ENCODE results near the gene PTCD2. TPM values are rescaled to one million over a fixed set of nuclear protein-coding genes. Genes with fewer than 3 reads are reported as not detected.

PTCD2 gene
- total and polyA plus RNA-seq, 2 of the 8 experiments (the other 6 are each of a cell fraction or from before 2014, with no cell fraction given), result 7.3 to 15.4 TPM

DNA sequence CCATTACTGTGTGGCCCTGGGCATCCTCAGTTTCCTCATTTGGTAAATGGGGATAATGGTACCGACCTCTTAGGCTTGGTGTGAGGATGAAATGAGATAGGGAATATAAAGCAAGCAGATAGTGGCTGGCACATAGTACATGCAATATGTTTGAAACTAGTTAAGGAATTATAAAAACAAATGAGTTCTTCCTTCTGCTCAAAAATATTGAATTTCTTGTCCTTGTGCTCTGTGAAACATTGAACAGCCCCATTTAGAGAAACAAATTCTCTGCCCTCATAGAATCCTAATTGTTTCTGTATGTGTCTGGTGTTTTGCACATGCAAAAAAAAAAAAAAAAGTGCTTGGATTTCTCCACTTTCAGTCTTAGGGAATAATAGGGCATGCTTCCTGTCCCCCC lies 39.7 kb downstream of the PTCD2 start:
- no peak overlapping the region for H4K8ac ChIP-seq (ENCODE audit: extremely low read depth, insufficient read depth, low read length)
- H3K27ac ChIP-seq (ENCODE audit: low read depth, low read length), result no peak overlapping the region
- CTCF ChIA-PET (ENCODE audit: partially characterized antibody), result interaction anchor here (1.1 to 1.2 kb wide), 2 partner anchors 43 to 164 kb away, joined by 3 read pairs; no protein-coding TSS in a partner anchor
- no peak overlapping the region for H2BK15ac ChIP-seq (ENCODE audit: low read length)
- no peak overlapping the region for H4K5ac ChIP-seq (ENCODE audit: insufficient read length, low read depth, low read length)
- no peak overlapping the region for H3K4me2 ChIP-seq (ENCODE audit: insufficient read depth in 1 of 2, low read depth in 2 of 2, low read length in 2 of 2)
- no peak overlapping the region for H2AK5ac ChIP-seq (ENCODE audit: low read depth, low read length)
- no peak overlapping the region for H2BK120ac ChIP-seq (replicated peaks; ENCODE audit: low read depth, low read length)
- no peak overlapping the region for H3K4ac ChIP-seq (replicated peaks; ENCODE audit: insufficient read length, low read depth, low read length)
- WGBS, 2 experiments (ENCODE audit: extremely low coverage in 1 of 2, insufficient coverage in 1 of 2, insufficient read length in 1 of 2, insufficient replicate concordance in 2 of 2, low coverage in 1 of 2, low lambda C conversion rate in 2 of 2, missing lambda C conversion rate in 1 of 2), result 95% methylated on average over 1 of the region's 1 CpG; no CpG with 5 or more reads in 1 of the 2 experiments
- H3K14ac ChIP-seq (ENCODE audit: insufficient read length), result no peak overlapping the region
- H3K79me1 ChIP-seq (ENCODE audit: low read depth, low read length), result no peaks in the 10 kb centered on the region
- no peak overlapping the region for H3K56ac ChIP-seq (replicated peaks; ENCODE audit: insufficient read length, low read depth, low read length)
- no peaks in the 10 kb centered on the region for H3K9me3 ChIP-seq (ENCODE audit: insufficient read depth in 2 of 2, low read depth in 1 of 2, low read length in 1 of 2)
- no peak overlapping the region for H3K4me3 ChIP-seq (ENCODE audit: extremely low read depth in 1 of 4, insufficient read depth in 2 of 4, low read depth in 3 of 4, low read length in 4 of 4)
- H2BK20ac ChIP-seq (ENCODE audit: low read length), result no peak overlapping the region
- peaks cover 0 to 6% (median 4%) of the 10 kb centered on the region in 4 experiments; a peak in 4 of 7 replicates for H3K4me1 ChIP-seq (replicated peaks in 1 of 4; ENCODE audit: control insufficient read depth in 3 of 4, insufficient read depth in 4 of 4, low read length in 3 of 4)
- POLR2A ChIA-PET (ENCODE audit: partially characterized antibody), result no interaction called here
- H3K79me2 ChIP-seq (ENCODE audit: control insufficient read depth in 1 of 2, insufficient read depth in 2 of 2, low read length in 2 of 2), result no peaks in the 10 kb centered on the region
- no peak overlapping the region for H2BK5ac ChIP-seq (ENCODE audit: low read depth, low read length)
- H4K91ac ChIP-seq (replicated peaks; ENCODE audit: insufficient read length, low read length), result no peak overlapping the region
- H3K36me3 ChIP-seq (ENCODE audit: control insufficient read depth in 2 of 4, insufficient read depth in 4 of 4, low read length in 3 of 4), result peaks cover 0 to 23% (median 10%) of the 10 kb centered on the region in 4 experiments; a peak in 5 of 8 replicates
- no peak overlapping the region for H2BK12ac ChIP-seq (ENCODE audit: low read depth, low read length)
- H3K23ac ChIP-seq (ENCODE audit: insufficient read length), result no peak overlapping the region
- no peak overlapping the region for H2AFZ ChIP-seq (ENCODE audit: low read length)
- no peaks in the 10 kb centered on the region for H3K23me2 ChIP-seq (ENCODE audit: low read depth, low read length)
- no peak overlapping the region for H3K18ac ChIP-seq (ENCODE audit: extremely low read depth, low read length)
- DNase-seq (ENCODE audit: low read depth in 1 of 2, low spot score in 2 of 2), result no peak
- H3K9ac ChIP-seq (replicated peaks in 1 of 4; ENCODE audit: extremely low read depth in 1 of 4, low read depth in 3 of 4, low read length in 3 of 4), result no peak overlapping the region
- no peak for FAIRE-seq
- no peaks in the 10 kb centered on the region for H4K20me1 ChIP-seq (replicated peaks in 1 of 2; ENCODE audit: control insufficient read depth in 1 of 2, insufficient read depth in 2 of 2, low read length in 2 of 2)
- no peaks in the 10 kb centered on the region for H3K27me3 ChIP-seq (replicated peaks in 1 of 4; ENCODE audit: control insufficient read depth in 3 of 4, extremely low read depth in 1 of 4, insufficient read depth in 3 of 4, low read length in 3 of 4)
- no peak for TF ChIP-seq GABPA (IDR thresholded peaks at IDR 0.05; ENCODE audit: borderline replicate concordance, insufficient read depth, low read length)
- TF ChIP-seq, protein P1, sequence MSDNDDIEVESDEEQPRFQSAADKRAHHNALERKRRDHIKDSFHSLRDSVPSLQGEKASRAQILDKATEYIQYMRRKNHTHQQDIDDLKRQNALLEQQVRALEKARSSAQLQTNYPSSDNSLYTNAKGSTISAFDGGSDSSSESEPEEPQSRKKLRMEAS (IDR thresholded peaks at IDR 0.05), result no peak
- TF ChIP-seq RNF2 (IDR thresholded peaks at IDR 0.05; ENCODE audit: borderline replicate concordance, low read depth, low read length, missing control alignments, poor library complexity, severe bottlenecking), result no peak
- no peak for TF ChIP-seq TEAD4 (IDR thresholded peaks at IDR 0.05; ENCODE audit: low read depth, low read length)
- no peak for TF ChIP-seq CHD2 (IDR thresholded peaks at IDR 0.05; ENCODE audit: low read length)
- TF ChIP-seq BCL11A (IDR thresholded peaks at IDR 0.05; ENCODE audit: low read depth in 2 of 2, low read length in 2 of 2), result no peak
- no peak for TF ChIP-seq HDAC6 (IDR thresholded peaks at IDR 0.05; ENCODE audit: low read depth, low read length)
- no peak for TF ChIP-seq KDM4A (IDR thresholded peaks at IDR 0.05; ENCODE audit: low read depth, low read length, severe bottlenecking)
- TF ChIP-seq ASH2L (IDR thresholded peaks at IDR 0.05; ENCODE audit: low read length), result no peak
- no peak for TF ChIP-seq SRF (IDR thresholded peaks at IDR 0.05; ENCODE audit: low read depth, low read length)
- no peak for TF ChIP-seq CBX8 (IDR thresholded peaks at IDR 0.05; ENCODE audit: borderline replicate concordance, low read depth, low read length)
- TF ChIP-seq PHF8 (conservative IDR thresholded peaks at IDR 0.05; ENCODE audit: low read depth, low read length), result no peak
- TF ChIP-seq FOSL1 (IDR thresholded peaks at IDR 0.05; ENCODE audit: insufficient read depth, low read depth, low read length), result no peak
- no peak for TF ChIP-seq HDAC2 (IDR thresholded peaks at IDR 0.05; ENCODE audit: borderline replicate concordance in 1 of 2, low read depth in 2 of 2, low read length in 2 of 2)

All from H1 (cell line).